HS-5 (cell line): ENCODE data around the gene HTT.
A peak's percentile ranks its signal among the peaks of the same experiment; 100 is the strongest.

Source experiments
- DNase-seq: peaks from one replicate; pipeline ENCODE4 v3.0.0-alpha.2; 2012; ENCODE audit warnings: low read depth

Gene HTT

GRCh38 chr4:3074078-3074845 lies at the start of gene HTT, which contains the start of gene HTT-AS:
Gene HTT (plus strand): TSS chr4:3074681. CDS start chr4:3074826, 145 bp downstream.
Gene HTT-AS (minus strand): TSS chr4:3074538.
- DNase-seq, result peak; percentile 89

DNA sequence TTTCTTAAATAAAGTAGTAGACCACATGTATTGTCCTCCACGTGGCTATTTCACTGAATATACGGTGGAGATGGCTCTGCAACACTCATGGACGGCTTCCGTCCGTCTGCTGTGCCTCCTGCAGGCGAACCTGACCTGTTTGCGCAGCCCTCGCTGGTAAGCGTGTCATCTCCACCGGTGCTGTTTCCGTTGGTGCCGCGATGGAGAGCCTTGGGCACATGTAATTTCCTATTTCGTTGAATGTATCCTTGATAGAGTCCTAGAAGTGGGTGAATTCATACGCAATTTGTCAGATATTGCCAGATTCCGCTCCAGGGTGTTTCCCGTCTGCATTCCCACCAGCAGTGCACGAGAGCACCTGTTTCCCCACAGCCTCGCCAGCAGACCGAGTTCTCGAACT lies 48.6 kb upstream of the HTT start:
- DNase-seq, result no peak

GRCh38 chr4:3026540-3026939 lies 47.9 kb upstream of the HTT start:
- no peak for DNase-seq

DNA sequence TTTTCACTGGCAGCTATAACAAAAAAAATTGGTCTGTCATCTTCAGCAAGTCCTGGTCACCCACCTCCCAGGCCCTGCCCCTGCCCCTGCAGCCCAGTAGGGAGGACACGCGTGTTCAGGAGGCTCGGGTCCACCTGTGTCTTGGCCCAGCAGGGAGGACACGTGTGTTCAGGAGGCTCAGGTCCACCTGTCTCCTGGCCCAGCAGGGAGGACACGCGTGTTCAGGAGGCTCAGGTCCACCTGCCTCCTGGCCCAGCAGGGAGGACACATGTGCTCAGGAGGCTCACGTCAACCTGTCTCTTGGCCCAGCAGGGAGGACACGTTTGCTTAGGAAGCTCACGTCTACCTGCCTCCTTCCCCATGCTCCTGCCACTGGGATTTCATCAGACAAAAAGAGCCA lies 45.0 kb upstream of the HTT start:
- no peak for DNase-seq

- DNase-seq, result no peak
Observed at GRCh38 chr4:3030566-3031356, 43.7 kb upstream of the HTT start.

DNA sequence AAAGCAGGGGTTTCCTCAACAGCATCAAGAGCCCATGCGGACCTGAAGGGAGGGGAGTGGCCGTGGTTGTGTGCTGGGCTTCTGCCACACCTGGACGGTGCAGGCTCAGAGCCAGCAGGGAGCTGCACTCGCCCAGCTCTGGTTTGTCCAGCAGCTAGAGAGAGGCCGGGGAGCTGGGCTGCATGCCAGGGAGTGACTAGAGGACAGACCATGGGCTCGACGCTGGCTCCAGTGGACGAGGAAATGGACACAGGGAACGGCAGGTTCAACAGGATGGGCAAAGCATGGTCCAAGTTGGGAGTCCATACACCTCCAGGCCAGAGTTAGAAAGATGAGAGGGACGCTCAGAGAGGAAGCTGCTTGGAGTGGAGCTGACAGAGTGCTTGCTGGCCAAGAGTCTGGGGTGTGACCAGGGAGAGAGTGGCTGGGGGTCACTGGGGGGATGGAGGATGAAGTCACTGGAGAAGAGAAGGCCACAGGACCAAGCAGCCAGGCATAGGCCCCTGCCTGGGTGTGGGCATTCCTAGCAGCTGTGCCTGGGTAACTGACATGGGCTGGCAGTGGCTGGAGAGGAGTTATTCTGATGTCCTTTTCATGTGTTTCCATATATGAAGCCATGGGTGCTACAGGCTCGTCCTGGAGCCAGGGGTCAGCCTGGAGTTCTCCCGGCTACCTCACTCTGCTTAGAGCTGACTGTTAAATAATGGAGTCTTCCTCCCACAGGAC lies 43.0 kb upstream of the HTT start:
- no peak for DNase-seq

DNA sequence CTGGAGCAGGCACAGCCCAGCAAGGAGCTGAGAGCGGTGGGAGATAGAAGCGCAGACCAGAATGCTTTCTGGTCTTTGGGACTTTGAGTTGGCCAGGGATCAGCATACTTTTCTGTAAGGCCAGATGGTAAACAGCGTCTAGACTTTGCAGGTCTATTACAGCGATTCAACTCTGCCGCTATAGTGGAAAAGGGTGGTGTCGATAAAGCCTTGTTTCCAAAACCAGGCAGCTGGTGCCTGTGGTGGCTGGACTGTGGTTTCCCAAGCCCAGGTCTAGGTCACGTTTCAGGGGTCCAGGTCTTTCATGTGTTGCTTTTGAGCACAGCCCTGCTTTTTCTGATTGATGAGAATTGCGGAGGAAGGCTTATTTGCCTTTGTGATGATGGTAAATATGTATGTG lies 40.2 kb upstream of the HTT start:
- DNase-seq, result no peak

GRCh38 chr4:3035249-3035648 lies 39.2 kb upstream of the HTT start:
- DNase-seq, result no peak

GRCh38 chr4:3035674-3036073 lies 38.8 kb upstream of the HTT start:
- no peak for DNase-seq

DNA sequence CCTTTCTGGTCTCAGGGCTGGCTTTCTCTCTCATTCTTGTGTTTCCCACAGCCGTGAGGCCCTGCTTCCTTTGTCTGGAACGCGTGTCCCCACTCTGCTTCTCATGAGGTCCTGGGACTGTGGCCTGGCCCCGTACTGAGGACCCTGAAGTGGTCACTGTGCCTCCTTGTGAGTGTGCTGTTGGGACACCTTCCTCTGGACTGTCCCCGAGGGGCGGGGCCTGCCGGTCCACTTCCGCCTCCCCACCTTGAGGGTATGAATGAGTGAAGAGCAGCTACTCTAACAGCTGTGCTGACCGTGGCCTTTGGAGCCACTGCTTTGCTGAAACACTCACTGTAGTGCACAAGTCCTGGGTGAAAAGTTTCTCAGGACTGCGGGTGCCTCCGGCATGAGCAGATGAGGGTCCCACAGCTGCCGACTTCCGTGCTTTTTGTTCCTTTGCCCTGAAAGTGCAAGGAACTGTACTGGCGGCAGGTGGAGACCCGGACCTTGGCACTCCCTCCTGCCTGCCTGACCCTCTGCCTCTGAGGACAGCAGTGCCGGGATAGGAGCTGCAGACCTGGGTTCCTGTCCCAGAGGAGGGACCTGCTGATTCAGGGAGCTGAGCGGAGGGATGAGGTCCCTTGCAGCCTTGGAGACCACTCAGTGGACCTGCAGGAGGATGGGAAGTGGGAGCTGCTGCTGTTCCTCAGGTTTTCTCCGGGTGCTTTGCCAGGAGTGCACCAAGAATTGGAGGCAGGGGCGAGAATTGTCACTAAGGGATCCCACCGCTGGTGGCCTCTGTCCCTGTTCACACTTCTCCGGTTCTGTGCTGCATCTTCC lies 38.1 kb upstream of the HTT start:
- DNase-seq, result no peak

GRCh38 chr4:3037957-3038461 lies 36.5 kb upstream of the HTT start:
- DNase-seq, result no peak

DNA sequence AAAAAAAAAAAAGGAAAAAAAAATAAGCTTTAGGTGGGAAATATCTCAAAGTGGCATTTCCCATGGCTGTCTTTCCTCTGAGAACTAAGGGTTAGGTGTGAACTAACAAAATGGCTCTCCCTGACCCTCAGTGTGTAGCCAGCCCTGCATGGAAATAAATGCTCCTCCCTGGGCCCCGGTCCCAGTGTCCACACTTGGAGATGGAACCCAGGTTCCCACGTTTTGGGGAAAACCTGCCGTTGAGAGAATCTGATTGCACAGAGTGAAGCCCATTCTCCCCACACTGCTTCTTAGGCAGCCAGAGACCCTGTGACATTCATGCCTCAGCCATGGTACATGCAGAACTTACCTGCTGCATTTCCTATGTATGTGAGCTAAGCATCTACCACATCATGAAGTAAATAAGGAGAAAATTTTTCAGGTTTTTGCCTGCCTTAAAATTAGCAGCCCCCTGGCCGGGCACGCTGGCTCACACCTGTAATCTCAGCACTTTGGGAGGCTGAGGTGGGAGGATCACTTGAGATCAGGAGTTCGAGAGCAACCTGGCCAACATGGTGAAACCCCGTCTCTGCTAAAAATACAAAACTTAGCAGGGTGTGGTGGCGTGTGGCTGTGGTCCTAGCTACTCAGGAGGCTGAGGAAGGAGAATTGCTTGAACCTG lies 34.6 kb upstream of the HTT start:
- DNase-seq, result no peak

GRCh38 chr4:3040452-3041191 lies 33.9 kb upstream of the HTT start:
- no peak for DNase-seq

DNA sequence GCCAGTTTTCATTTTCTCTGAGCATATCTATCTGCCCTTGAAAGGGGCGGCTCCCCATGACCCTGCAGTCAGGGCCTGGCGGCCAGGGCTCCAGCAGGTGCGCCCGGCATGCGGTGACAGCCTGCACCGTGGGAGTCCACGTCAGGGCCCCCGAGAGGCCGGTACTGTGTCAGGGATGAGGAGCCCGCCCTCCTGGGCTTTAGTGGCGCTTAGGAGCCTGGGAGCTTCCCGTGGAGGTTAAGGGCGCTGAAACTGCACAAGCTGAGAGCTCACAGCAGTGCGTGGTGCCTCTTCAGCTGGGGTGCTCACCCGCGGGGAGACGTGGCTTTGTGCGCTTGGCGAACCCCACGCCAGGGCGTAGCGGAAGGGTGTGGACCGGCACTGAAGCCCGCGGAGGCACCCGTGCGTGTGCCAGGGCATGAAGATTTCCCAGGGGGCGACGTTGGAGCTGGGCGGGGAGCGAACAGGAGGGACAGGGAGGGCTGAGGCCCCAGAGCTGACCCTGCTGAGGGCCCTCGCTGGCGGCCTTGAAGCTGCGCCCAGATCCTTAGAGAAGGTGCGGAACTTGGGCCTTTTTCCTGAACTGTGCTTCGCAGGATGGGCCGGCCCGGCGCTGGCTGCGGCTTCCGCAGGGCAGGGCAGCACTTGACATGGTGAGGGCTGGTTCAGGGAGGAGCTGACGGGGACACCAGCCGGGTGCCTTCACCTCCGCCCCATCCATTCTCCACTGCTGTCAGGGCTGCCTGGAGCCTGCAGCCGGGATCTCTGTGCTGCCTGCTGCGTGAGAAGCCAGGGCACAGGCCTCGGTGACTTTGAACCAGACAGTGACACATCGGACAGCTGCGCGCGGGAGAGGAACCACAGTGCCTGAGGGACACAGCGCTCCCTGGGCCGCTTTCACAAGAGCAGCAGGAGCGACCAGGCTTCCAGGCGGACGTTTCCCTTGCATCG lies 33.0 kb upstream of the HTT start:
- peak; percentile 18 for DNase-seq

GRCh38 chr4:3042226-3042625 lies 32.3 kb upstream of the HTT start:
- DNase-seq, result no peak

- DNase-seq, result no peak
Observed at GRCh38 chr4:3043282-3044020, 31.0 kb upstream of the HTT start.

DNA sequence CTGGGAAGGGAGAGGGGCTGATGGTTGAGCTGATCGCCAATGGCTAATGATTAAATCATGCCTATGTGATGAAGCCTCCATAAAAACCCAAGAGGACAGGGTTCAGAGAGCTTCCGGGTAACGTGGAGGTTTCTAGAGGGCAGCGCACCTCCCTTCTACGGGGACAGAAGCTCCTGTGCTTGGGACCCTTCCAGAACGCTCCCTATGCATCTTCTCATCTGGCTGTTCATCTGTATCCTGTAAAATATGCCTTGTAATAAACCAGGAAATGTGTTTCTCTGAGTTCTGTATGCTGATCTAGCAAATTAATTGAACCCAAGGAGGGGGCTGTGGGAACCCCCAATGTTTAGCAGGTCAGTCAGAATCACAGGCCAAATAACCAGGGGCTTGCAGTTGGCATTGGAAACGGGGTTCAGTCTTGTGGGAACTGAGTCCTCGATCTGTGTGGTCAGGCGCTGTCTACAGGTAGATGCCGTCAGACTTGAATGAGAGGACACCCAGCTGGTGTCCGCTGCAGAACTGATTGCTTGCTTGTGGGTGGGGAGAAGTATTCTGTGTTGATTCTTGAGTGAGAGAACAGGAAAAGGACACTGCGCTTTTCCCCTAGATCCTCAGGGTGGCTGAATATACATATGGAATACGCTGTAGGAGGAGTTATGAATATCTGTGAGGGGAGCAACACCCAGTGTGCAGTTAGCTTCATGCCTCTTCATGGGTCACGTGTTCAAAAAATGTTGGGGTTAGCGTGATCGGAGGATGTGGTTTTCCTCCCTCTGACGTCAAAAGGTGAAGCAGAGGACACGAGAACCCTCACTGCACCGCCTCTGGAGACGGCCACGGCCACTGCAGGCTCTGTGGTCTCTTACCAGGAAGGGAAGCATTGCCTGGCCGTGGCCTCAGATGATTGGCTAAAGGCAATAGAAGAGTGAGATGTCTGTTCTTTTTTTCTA lies 29.3 kb upstream of the HTT start:
- no peak for DNase-seq
